DND-41 (cell line): ENCODE results near the gene CAND2.
"Not testable (repeated sequence)": the region's sequence is repeated elsewhere in the genome, so short reads cannot be mapped to it uniquely, and the experiment has no call there.

Experiments used
- ATAC-seq: fragments of 200-7000 bp; cut with Tn5 transposase; 3 replicates; pipeline ENCODE4 v1.9.1; 2021; ENCODE audit warnings: low read depth; ENCODE audit not compliant: insufficient read depth
- DNase-seq: peaks from one replicate; pipeline ENCODE4 v3.0.0-alpha.2; 2020
- H2AFZ ChIP-seq: 2 replicates; pipeline ENCODE4 v1.6.0; 2012; ENCODE audit warnings: low read depth, low read length
- H3K27ac ChIP-seq: 2 replicates; pipeline ENCODE4 v1.5.1; 2012; ENCODE audit warnings: low read length, inconsistent platforms
- H3K27me3 ChIP-seq: fragments of 200-600 bp; sonication (generic); 2 replicates; pipeline ENCODE4 v1.6.0; 2012; ENCODE audit warnings: low read length, mild to moderate bottlenecking, inconsistent platforms; ENCODE audit not compliant: insufficient read depth, poor library complexity
- H3K36me3 ChIP-seq: 2 replicates; pipeline ENCODE4 v1.5.1; 2012; ENCODE audit warnings: low read length, inconsistent platforms; ENCODE audit not compliant: insufficient read depth
- H3K4me1 ChIP-seq: 2 replicates; pipeline ENCODE4 v1.5.1; 2012; ENCODE audit warnings: mild to moderate bottlenecking, low read length; ENCODE audit not compliant: insufficient read depth
- H3K4me2 ChIP-seq: 2 replicates; pipeline ENCODE4 v1.6.0; 2012; ENCODE audit warnings: mild to moderate bottlenecking, moderate library complexity, low read length, inconsistent platforms; ENCODE audit not compliant: insufficient read depth
- H3K4me3 ChIP-seq, 2 experiments: fragments of 200-600 bp in 1 of 2; shearing (Covaris generic) in 1 of 2; 2 replicates each; pipeline ENCODE4 v1.5.1; 2012 to 2016; ENCODE audit warnings: inconsistent platforms in 2 of 2, low read length in 2 of 2, mild to moderate bottlenecking in 2 of 2, low read depth in 1 of 2, moderate library complexity in 1 of 2
- H3K79me2 ChIP-seq: 2 replicates; pipeline ENCODE4 v1.6.0; 2012; ENCODE audit warnings: low read length, inconsistent platforms; ENCODE audit not compliant: insufficient read depth
- H3K9ac ChIP-seq: 2 replicates; pipeline ENCODE4 v1.6.0; 2012; ENCODE audit warnings: low read depth, mild to moderate bottlenecking, inconsistent platforms, low read length, moderate library complexity
- H3K9me3 ChIP-seq: 2 replicates; pipeline ENCODE4 v1.5.1; 2012; ENCODE audit warnings: low read length, moderate library complexity, mild to moderate bottlenecking, inconsistent platforms; ENCODE audit not compliant: insufficient read depth, severe bottlenecking
- H4K20me1 ChIP-seq: 2 replicates; pipeline ENCODE4 v1.6.0; 2012; ENCODE audit warnings: low read length; ENCODE audit not compliant: insufficient read depth
- EZH2 ChIP-seq: IDR thresholded peaks from 3 replicates; pipeline ENCODE4 v1.6.1; 2012; ENCODE audit warnings: borderline replicate concordance, low read depth, mild to moderate bottlenecking, moderate library complexity, low read length, inconsistent platforms; ENCODE audit not compliant: severe bottlenecking
- TF ChIP-seq, protein P1 (sequence below): IDR thresholded peaks from 2 replicates; pipeline ENCODE4 v1.5.1; 2012; ENCODE audit warnings: borderline replicate concordance, low read length, moderate library complexity, mild to moderate bottlenecking; ENCODE audit not compliant: poor library complexity, severe bottlenecking; ENCODE audit errors: extremely low read depth

Gene CAND2

DNA sequence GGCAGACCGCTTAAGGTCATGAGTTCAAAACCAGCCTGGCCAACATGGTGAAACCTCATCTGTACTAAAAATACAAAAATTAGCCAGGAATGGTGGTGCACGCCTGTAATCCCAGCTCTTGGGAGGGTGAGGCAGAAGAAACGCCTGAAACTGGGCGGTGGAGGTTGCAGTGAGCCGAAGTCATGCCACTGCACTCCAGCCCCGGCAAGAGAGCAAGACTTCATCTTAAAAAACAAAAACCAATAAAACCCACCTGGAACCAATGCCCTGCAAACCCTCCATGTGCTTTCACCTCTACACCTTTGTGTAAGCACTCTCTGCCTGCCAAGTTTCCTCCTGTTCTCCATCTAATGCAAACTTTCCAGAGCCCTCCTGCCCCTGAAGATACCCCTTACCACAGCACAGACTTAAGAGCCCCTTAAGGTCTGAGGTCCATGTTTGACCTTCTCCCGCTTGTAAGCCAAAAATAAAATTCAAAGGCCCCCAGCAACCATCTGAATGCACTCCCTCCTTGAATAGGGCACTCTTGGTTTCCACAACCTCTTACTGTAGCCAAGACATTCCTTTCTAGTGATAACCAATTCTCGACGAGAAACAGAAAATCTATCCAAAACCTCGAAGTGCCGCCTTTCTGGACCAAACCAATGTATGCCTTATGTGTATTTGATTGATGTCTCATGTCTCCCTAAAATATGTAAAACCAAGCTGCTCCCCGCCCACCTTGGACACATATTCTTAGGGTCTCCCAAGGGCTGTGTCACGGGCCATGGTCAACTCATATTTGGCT lies 41.9 kb downstream of the CAND2 start:
- ATAC-seq: no peak
- Histone ChIP-seq H3K4me3 (peak overlapping the region in 1 of 2 experiments; percentile 94; a peak in 1 of 4 replicates), H4K20me1 (peaks cover 77% of the 10 kb centered on the region), H3K9ac (0 out of 2 replicates have a peak overlapping the region, but pooled peaks have one; percentile 8), H2AFZ (no peak overlapping the region), H3K4me1 (peaks cover 39% of the 10 kb centered on the region), H3K4me2 (peak overlapping the region; percentile 82), H3K9me3 (no peaks in the 10 kb centered on the region), H3K27ac (no peak overlapping the region), H3K79me2 (peaks cover 60% of the 10 kb centered on the region), H3K27me3 (no peaks in the 10 kb centered on the region), H3K36me3 (peaks cover 80% of the 10 kb centered on the region)
- no peak for DNase-seq
- no peak for TF ChIP-seq EZH2
- TF ChIP-seq, protein P1, sequence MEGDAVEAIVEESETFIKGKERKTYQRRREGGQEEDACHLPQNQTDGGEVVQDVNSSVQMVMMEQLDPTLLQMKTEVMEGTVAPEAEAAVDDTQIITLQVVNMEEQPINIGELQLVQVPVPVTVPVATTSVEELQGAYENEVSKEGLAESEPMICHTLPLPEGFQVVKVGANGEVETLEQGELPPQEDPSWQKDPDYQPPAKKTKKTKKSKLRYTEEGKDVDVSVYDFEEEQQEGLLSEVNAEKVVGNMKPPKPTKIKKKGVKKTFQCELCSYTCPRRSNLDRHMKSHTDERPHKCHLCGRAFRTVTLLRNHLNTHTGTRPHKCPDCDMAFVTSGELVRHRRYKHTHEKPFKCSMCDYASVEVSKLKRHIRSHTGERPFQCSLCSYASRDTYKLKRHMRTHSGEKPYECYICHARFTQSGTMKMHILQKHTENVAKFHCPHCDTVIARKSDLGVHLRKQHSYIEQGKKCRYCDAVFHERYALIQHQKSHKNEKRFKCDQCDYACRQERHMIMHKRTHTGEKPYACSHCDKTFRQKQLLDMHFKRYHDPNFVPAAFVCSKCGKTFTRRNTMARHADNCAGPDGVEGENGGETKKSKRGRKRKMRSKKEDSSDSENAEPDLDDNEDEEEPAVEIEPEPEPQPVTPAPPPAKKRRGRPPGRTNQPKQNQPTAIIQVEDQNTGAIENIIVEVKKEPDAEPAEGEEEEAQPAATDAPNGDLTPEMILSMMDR: no peak

DNA sequence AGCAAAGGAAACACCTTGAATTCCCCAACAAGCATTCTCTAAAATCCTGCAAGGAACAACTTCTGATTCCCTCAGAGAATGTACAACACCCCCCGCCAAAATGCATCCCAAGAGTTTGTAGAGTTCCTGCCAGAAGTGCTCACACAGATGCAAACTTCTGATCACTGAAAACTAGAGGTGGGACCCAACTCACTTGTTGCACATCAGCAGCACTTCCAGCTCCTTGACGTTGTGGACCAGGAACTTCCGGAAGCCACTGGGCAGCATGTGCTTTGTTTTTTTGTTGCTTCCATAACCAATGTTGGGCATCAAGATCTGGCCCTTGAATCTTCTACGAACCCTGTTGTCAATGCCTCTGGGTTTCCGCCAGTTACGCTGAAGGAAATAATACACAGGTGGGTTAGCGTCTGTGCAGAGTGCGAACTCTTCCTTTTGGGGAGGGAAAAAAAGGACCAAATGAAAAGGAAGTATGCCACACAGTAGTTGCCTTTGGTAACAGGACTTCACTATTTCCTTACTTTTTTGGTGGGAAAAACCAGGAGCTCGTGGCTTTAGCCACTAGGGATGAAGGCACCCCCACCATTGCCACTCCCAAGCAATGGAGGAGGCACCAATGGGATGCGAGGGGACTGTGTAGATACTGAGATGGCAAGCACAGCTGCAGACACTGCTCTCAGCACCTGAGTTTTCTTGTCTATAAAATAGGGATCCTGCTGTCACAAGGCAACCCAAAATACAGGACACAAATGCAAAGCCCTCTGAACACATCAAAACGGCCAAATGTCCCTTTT lies 42.9 kb downstream of the CAND2 start:
- TF ChIP-seq EZH2: no peak
- TF ChIP-seq, protein P1: no peak
- ATAC-seq: no peak
- H3K4me1 ChIP-seq: peaks cover 39% of the 10 kb centered on the region
- H3K36me3 ChIP-seq: peaks cover 70% of the 10 kb centered on the region
- peaks cover 60% of the 10 kb centered on the region for H3K79me2 ChIP-seq
- H3K27me3 ChIP-seq: no peaks in the 10 kb centered on the region
- peaks cover 68% of the 10 kb centered on the region for H4K20me1 ChIP-seq
- H3K9ac ChIP-seq: peak overlapping the region; percentile 91
- DNase-seq: no peak
- H3K4me3 ChIP-seq: peak overlapping the region in 1 of 2 experiments; percentile 94; a peak in 2 of 4 replicates
- no peak overlapping the region for H2AFZ ChIP-seq
- H3K27ac ChIP-seq: no peak overlapping the region; the same call in 1 of the 2 replicates
- no peaks in the 10 kb centered on the region for H3K9me3 ChIP-seq
- H3K4me2 ChIP-seq: peak overlapping the region; percentile 82

DNA sequence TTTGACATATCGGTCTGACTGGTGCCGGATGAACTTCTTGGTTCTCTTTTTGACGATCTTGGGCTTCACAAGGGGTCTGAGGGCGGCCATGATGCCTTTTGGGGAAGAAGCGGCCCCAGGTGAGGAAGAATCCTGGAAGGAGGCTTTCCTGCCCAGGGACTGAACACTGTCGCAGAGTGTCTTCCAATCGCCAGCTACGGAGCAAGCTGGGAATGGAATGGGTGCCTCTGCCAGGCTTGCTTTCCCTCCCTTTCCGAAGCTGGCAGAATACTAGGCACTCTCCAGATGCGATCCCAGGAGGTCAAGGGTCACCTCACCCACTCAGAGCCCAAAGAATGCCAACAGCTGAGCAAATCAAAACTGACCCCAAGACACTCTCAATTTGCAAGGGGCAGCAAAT lies 43.7 kb downstream of the CAND2 start:
- peak overlapping the region; percentile 92 for H3K27ac ChIP-seq
- peak overlapping the region; percentile 82 for H3K4me2 ChIP-seq
- DNase-seq, H2AFZ ChIP-seq, ATAC-seq, H3K9me3 ChIP-seq, H3K27me3 ChIP-seq: not testable (repeated sequence)
- H3K4me3 ChIP-seq: peak overlapping the region; percentile 80 to 94; a peak in 3 of 4 replicates
- H3K79me2 ChIP-seq: peaks cover 58% of the 10 kb centered on the region
- H4K20me1 ChIP-seq: peaks cover 60% of the 10 kb centered on the region
- H3K9ac ChIP-seq: peak overlapping the region; percentile 91
- H3K36me3 ChIP-seq: peaks cover 62% of the 10 kb centered on the region
- H3K4me1 ChIP-seq: peaks cover 39% of the 10 kb centered on the region

DNA sequence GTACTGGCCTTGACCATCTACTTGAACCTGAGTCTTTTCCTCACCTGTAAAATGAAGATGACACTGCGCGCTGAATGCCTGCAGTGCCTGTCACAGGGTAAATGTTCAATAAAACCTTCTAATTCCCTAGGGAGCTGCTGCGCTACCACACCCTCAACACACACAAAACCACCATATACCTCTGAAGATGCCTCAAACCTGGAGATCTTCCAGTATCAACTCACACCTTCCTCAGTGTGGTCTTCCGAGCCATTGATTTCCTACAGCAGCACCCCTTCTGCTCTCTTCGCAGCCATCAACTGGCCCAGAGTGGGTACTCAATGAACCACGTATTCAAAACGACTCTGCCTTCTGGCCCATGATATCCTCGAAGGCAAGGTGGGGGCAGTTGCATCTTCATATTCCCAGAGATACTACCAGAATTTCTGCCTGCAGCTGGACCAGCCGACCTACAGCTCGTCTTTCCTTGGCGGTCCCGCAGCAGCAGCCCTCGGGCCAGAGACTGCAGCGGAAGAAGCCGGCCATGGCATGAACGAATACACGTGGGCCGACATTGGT lies 44.2 kb downstream of the CAND2 start:
- H3K27ac ChIP-seq: peak overlapping the region; percentile 92
- H3K4me3 ChIP-seq: peak overlapping the region; percentile 80 to 94
- DNase-seq: no peak
- TF ChIP-seq, protein P1: no peak
- no peak for TF ChIP-seq EZH2
- peak overlapping the region; percentile 93 for H2AFZ ChIP-seq
- H3K36me3 ChIP-seq: peaks cover 57% of the 10 kb centered on the region
- no peaks in the 10 kb centered on the region for H3K27me3 ChIP-seq
- peaks cover 43% of the 10 kb centered on the region for H3K4me1 ChIP-seq
- H4K20me1 ChIP-seq: peaks cover 56% of the 10 kb centered on the region
- peaks cover 56% of the 10 kb centered on the region for H3K79me2 ChIP-seq
- peak overlapping the region; percentile 91 for H3K9ac ChIP-seq
- peak overlapping the region; percentile 82 for H3K4me2 ChIP-seq
- H3K9me3 ChIP-seq: no peaks in the 10 kb centered on the region
- ATAC-seq: peak; percentile 44
